ENCODE measurements around the gene HSF2.

DNA sequence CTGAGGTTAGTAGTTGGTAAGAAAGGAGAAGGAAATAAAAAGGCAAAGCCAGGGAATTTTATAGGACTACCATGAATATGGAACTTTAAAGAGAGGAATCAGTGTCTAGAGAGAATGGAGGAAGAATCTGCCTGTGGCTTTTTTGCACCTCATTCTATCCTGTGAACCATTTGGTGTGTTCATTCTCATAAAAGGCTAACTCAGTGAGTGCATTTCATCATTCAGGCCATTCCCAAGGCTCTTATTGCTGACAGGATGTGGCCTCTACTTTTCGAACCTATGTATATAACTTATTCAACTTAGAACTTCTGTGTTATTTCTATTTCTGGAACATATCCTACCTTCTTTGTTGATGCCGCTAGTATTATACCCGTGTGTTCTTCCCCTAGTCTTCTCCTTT is 27.1 kb downstream of the HSF2 start:
- TF ChIP-seq, protein P1, sequence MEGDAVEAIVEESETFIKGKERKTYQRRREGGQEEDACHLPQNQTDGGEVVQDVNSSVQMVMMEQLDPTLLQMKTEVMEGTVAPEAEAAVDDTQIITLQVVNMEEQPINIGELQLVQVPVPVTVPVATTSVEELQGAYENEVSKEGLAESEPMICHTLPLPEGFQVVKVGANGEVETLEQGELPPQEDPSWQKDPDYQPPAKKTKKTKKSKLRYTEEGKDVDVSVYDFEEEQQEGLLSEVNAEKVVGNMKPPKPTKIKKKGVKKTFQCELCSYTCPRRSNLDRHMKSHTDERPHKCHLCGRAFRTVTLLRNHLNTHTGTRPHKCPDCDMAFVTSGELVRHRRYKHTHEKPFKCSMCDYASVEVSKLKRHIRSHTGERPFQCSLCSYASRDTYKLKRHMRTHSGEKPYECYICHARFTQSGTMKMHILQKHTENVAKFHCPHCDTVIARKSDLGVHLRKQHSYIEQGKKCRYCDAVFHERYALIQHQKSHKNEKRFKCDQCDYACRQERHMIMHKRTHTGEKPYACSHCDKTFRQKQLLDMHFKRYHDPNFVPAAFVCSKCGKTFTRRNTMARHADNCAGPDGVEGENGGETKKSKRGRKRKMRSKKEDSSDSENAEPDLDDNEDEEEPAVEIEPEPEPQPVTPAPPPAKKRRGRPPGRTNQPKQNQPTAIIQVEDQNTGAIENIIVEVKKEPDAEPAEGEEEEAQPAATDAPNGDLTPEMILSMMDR (IDR thresholded peaks at IDR 0.05; ENCODE audit: low read depth, low read length, poor library complexity, severe bottlenecking), result no peak
- no peak for TF ChIP-seq EZH2phosphoT487 (IDR thresholded peaks at IDR 0.05; ENCODE audit: borderline replicate concordance, low read length)

All from DOHH2 (cell line).